MCF 10A (cell line): ENCODE results near the gene KIF20A. TPM values are rescaled to one million over a fixed set of nuclear protein-coding genes. Genes with fewer than 3 reads are reported as not detected.
A peak's percentile ranks its signal among the peaks of the same experiment; 100 is the strongest.

Experiments
- BruUV-seq: library from RNA; stranded (reverse); fragments of 400-500 nt; replicated peaks from 2 replicates; lab custom pipeline; 2021; lab: Mats Ljungman, UMichigan
- CTCF ChIA-PET: fragments of 300-600 bp; sonication (Branson Sonifier 250); formaldehyde crosslinking; extraction: SDS; loops from one replicate; lab custom pipeline; 2021; ENCODE audit warnings: antibody characterized with exemption, inconsistent platforms; lab: Yijun Ruan, JAX
- POLR2A ChIA-PET: fragments of 300-600, 350-650 bp; sonication (Branson Sonifier 250); formaldehyde crosslinking; extraction: SDS; loops from one replicate; lab custom pipeline; 2020; ENCODE audit warnings: antibody characterized with exemption, inconsistent platforms; lab: Yijun Ruan, JAX
- DNase-seq: peaks from one replicate; pipeline ENCODE4 v3.0.0-alpha.2; 2018; ENCODE audit not compliant: unreplicated experiment
- H3K27ac Mint-ChIP-seq: one replicate; pipeline ENCODE4 v1.8.0; 2022; ENCODE audit warnings: mild to moderate bottlenecking, low read depth, mixed read lengths; ENCODE audit not compliant: unreplicated experiment
- H3K27me3 Mint-ChIP-seq: one replicate; pipeline ENCODE4 v1.8.0; 2022; ENCODE audit warnings: mixed read lengths; ENCODE audit not compliant: insufficient read depth, unreplicated experiment
- H3K36me3 Mint-ChIP-seq: one replicate; pipeline ENCODE4 v1.8.0; 2022; ENCODE audit warnings: mild to moderate bottlenecking, moderate library complexity, mixed read lengths; ENCODE audit not compliant: insufficient read depth, unreplicated experiment
- H3K4me1 Mint-ChIP-seq: one replicate; pipeline ENCODE4 v1.8.0; 2022; ENCODE audit warnings: mixed read lengths; ENCODE audit not compliant: insufficient read depth, unreplicated experiment
- H3K4me3 Mint-ChIP-seq: one replicate; pipeline ENCODE4 v1.8.0; 2022; ENCODE audit warnings: mild to moderate bottlenecking, moderate library complexity, mixed read lengths; ENCODE audit not compliant: unreplicated experiment
- H3K9me3 Mint-ChIP-seq: one replicate; pipeline ENCODE4 v1.8.0; 2022; ENCODE audit warnings: mixed read lengths; ENCODE audit not compliant: unreplicated experiment
- CTCF ChIP-seq: fragments of 200-600 bp; IDR thresholded peaks from one replicate; pipeline ENCODE4 v1.8.0; 2022; ENCODE audit warnings: antibody characterized with exemption, mild to moderate bottlenecking; ENCODE audit not compliant: unreplicated experiment
- intact Hi-C: fragments of 100-400 bp; cut with micrococcal nuclease; formaldehyde crosslinking; loops from 2 replicates; pipeline ENCODE4 v1.14.1; 2022
- total RNA-seq: library from RNA; stranded (reverse); gene quantifications from 2 replicates; pipeline ENCODE4 v1.2.3, GENCODE V29; 2022

Gene KIF20A
- total RNA-seq, 1 experiment from 2014 or later = 30.6 TPM

GRCh38 chr5:138180183-138180782 is 1.4 kb downstream of the KIF20A start:
- BruUV-seq = no TSS peak
- H3K4me3 Mint-ChIP-seq = no peak overlapping the region
- no peaks in the 10 kb centered on the region for H3K27me3 Mint-ChIP-seq
- intact Hi-C loops = loop anchor here (1.0 kb wide), 4 partner anchors 103 to 324 kb away; no protein-coding TSS in a partner anchor
- POLR2A ChIA-PET = interaction anchor here (0.5 to 4.6 kb wide), 14 partner anchors 8 to 1414 kb away, joined by 3 to 62 read pairs (median 3); partner anchors contain the start of genes CDC23, ETF1 and KDM3B
- CTCF ChIA-PET = interaction anchor here (0.6 to 3.0 kb wide), 36 partner anchors 8 to 1121 kb away, joined by 3 to 18 read pairs (median 3); partner anchors contain the start of genes HSPA9 and KDM3B
- no peaks in the 10 kb centered on the region for H3K9me3 Mint-ChIP-seq
- no peak overlapping the region for H3K27ac Mint-ChIP-seq
- DNase-seq = peak; percentile 94
- H3K36me3 Mint-ChIP-seq = peaks cover 54% of the 10 kb centered on the region
- peaks cover 14% of the 10 kb centered on the region for H3K4me1 Mint-ChIP-seq
- peak; percentile 65 for TF ChIP-seq CTCF

DNA sequence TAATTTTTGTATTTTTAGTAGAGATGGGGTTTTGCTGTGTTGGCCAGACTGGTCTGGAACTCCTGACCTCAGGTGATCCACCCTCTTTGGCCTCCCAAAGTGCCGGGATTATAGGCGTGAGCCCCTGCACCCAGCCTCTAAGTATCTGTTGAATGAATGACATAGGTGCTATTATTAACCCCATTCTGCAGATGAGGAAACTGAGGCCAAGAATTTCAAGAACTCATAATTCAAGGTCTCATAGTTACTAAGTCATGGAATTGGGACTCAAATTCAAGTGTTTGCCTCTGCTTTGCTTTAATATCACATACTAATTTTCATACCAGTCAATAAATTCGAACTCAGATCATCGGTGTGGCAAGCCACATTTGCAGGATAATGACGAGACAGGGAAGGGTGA is 1.9 kb downstream of the KIF20A start:
- H3K9me3 Mint-ChIP-seq = no peaks in the 10 kb centered on the region
- no peak for TF ChIP-seq CTCF
- H3K4me3 Mint-ChIP-seq = no peak overlapping the region
- intact Hi-C loops = loop anchor here (1.0 kb wide), 4 partner anchors 102 to 323 kb away; no protein-coding TSS in a partner anchor
- ChIA-PET CTCF (interaction anchor here (0.6 to 3.0 kb wide), 22 partner anchors 7 to 1120 kb away, joined by 3 to 18 read pairs (median 4); partner anchors contain the start of gene KDM3B), POLR2A (interaction anchor here (1.4 to 4.6 kb wide), 5 partner anchors 21 to 362 kb away, joined by 3 to 62 read pairs (median 21); partner anchors contain the start of genes CDC23, ETF1 and KDM3B)
- peaks cover 54% of the 10 kb centered on the region for H3K36me3 Mint-ChIP-seq
- peaks cover 14% of the 10 kb centered on the region for H3K4me1 Mint-ChIP-seq
- no TSS peak for BruUV-seq
- no peaks in the 10 kb centered on the region for H3K27me3 Mint-ChIP-seq
- DNase-seq = no peak
- no peak overlapping the region for H3K27ac Mint-ChIP-seq

GRCh38 chr5:138182808-138183207 is 3.9 kb downstream of the KIF20A start:
- peaks cover 14% of the 10 kb centered on the region for H3K4me1 Mint-ChIP-seq
- H3K27ac Mint-ChIP-seq = no peak overlapping the region
- BruUV-seq = no TSS peak
- ChIA-PET CTCF (interaction anchor here (1.7 to 2.1 kb wide), 2 partner anchors 40 to 229 kb away, joined by 6 to 8 read pairs; no protein-coding TSS in a partner anchor), POLR2A (interaction anchor here (1.3 kb wide), 1 partner anchor 30 kb away, joined by 3 read pairs; no protein-coding TSS in a partner anchor)
- TF ChIP-seq CTCF = no peak
- H3K27me3 Mint-ChIP-seq = no peaks in the 10 kb centered on the region
- DNase-seq = no peak
- intact Hi-C loops = no loop called here
- H3K36me3 Mint-ChIP-seq = peaks cover 49% of the 10 kb centered on the region
- no peak overlapping the region for H3K4me3 Mint-ChIP-seq
- no peaks in the 10 kb centered on the region for H3K9me3 Mint-ChIP-seq

DNA sequence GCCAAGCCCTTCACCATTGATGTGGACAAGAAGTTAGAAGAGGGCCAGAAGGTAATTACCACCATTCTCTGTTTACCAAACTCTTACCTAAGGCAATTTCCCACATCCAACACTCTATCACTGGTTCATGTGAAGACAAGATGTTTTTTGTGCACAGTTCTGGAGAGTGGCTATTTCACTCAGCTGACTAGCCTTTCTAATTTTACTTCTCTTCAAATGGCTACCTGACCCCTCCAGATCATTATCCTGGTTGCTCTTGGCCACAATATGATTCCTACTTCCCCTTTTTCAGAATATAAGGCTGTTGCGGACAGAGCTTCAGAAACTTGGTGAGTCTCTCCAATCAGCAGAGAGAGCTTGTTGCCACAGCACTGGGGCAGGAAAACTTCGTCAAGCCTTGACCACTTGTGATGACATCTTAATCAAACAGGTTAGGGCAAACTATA is 7.1 kb downstream of the KIF20A start:
- Mint-ChIP-seq H3K4me1 (no peaks in the 10 kb centered on the region), H3K36me3 (peaks cover 78% of the 10 kb centered on the region), H3K27me3 (no peaks in the 10 kb centered on the region), H3K4me3 (no peak overlapping the region), H3K9me3 (no peaks in the 10 kb centered on the region), H3K27ac (no peak overlapping the region)
- no TSS peak for BruUV-seq
- no peak for DNase-seq
- CTCF ChIA-PET = interaction anchor here (0.6 to 1.7 kb wide), 7 partner anchors 10 to 166 kb away, joined by 3 to 6 read pairs (median 4); no protein-coding TSS in a partner anchor
- intact Hi-C loops = no loop called here
- TF ChIP-seq CTCF = no peak
- POLR2A ChIA-PET = interaction anchor here (0.8 to 1.2 kb wide), 2 partner anchors 12 to 27 kb away, joined by 3 read pairs; partner anchors contain the start of gene CDC23
